ENCODE results near the gene HTR4.

DNA sequence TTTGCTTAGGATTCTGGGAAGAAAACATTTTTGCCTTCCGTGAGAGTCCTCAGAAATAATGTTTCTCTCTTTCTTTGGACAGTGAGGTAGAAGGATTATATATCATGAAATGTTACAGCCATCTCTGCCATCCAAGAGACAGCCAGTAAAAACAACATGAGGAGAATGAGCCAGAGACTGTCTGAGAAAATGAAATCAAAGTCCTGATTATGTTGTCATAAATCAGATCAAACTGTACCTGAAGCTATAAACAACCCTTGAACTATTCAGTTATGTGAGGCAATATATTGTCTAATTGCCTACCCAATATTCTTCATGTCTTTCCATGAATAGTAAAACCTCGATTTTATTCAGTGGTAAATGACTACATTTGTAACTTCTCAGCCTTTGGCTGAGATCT, 9.2 kb upstream of the HTR4 start:
- TF ChIP-seq, protein P1, sequence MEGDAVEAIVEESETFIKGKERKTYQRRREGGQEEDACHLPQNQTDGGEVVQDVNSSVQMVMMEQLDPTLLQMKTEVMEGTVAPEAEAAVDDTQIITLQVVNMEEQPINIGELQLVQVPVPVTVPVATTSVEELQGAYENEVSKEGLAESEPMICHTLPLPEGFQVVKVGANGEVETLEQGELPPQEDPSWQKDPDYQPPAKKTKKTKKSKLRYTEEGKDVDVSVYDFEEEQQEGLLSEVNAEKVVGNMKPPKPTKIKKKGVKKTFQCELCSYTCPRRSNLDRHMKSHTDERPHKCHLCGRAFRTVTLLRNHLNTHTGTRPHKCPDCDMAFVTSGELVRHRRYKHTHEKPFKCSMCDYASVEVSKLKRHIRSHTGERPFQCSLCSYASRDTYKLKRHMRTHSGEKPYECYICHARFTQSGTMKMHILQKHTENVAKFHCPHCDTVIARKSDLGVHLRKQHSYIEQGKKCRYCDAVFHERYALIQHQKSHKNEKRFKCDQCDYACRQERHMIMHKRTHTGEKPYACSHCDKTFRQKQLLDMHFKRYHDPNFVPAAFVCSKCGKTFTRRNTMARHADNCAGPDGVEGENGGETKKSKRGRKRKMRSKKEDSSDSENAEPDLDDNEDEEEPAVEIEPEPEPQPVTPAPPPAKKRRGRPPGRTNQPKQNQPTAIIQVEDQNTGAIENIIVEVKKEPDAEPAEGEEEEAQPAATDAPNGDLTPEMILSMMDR (IDR thresholded peaks at IDR 0.05): no peak
- no peak for TF ChIP-seq EP300 (IDR thresholded peaks at IDR 0.05)
